ENCODE data around the gene STK11.

DNA sequence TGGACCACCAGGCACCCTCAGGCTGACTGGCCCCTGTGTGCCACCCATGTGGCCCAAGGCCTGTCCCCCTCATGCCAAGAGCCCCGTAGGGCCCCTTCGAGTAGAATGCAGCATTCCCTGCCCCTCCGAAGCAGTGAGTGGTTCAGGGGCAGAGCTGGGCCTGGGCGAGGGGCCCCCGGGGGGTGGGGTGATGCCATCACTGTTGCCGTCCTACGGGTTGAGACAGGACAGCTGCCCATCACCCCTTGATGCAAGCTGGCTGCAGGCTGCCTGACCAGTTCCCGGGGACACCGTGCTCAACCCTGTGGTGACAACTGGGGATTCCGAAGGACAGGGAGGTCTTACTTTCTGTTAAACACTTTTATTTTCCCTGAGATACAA, 36.2 kb upstream of the STK11 start:
- TF ChIP-seq EP300 (IDR thresholded peaks at IDR 0.05) (no peak), POLR2A (IDR thresholded peaks at IDR 0.05) (no peak)
- TF ChIP-seq, protein P1, sequence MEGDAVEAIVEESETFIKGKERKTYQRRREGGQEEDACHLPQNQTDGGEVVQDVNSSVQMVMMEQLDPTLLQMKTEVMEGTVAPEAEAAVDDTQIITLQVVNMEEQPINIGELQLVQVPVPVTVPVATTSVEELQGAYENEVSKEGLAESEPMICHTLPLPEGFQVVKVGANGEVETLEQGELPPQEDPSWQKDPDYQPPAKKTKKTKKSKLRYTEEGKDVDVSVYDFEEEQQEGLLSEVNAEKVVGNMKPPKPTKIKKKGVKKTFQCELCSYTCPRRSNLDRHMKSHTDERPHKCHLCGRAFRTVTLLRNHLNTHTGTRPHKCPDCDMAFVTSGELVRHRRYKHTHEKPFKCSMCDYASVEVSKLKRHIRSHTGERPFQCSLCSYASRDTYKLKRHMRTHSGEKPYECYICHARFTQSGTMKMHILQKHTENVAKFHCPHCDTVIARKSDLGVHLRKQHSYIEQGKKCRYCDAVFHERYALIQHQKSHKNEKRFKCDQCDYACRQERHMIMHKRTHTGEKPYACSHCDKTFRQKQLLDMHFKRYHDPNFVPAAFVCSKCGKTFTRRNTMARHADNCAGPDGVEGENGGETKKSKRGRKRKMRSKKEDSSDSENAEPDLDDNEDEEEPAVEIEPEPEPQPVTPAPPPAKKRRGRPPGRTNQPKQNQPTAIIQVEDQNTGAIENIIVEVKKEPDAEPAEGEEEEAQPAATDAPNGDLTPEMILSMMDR (IDR thresholded peaks at IDR 0.05): no peak
